Left lung (tissue), 10 donors: ENCODE results near the gene GIPC2. TPM values are rescaled to one million over a fixed set of nuclear protein-coding genes. Genes with fewer than 3 reads are reported as not detected.
"Not testable (repeated sequence)": the region's sequence is repeated elsewhere in the genome, so short reads cannot be mapped to it uniquely, and the experiment has no call there.

Experiments used
- ATAC-seq: fragments of 200-7000 bp; cut with Tn5 transposase; one replicate; pipeline ENCODE4 v1.9.1; 2020; ENCODE audit warnings: moderate library complexity
- DNase-seq, 4 donors: peaks; one replicate each; pipeline ENCODE4 v3.0.0-alpha.2; 2013 to 2020
- H3K27ac ChIP-seq, 2 donors: fragments of 200-600 bp; sonication (generic) in 1 of 2; one replicate each; pipeline versions ENCODE4 v1.5.0 to v1.8.0; 2020 to 2021
- H3K27me3 ChIP-seq, 2 donors: fragments of 200-600 bp; sonication (generic) in 1 of 2; one replicate each; pipeline versions ENCODE4 v1.5.0 to v1.8.0; 2020 to 2021
- H3K36me3 ChIP-seq, 2 donors: fragments of 200-600 bp; sonication (generic) in 1 of 2; one replicate each; pipeline versions ENCODE4 v1.5.0 to v1.8.0; 2020 to 2021
- H3K4me1 ChIP-seq, 2 donors: fragments of 200-600 bp; one replicate each; pipeline ENCODE4 v1.8.0; 2021
- H3K4me3 ChIP-seq, 2 donors: fragments of 200-600 bp; sonication (generic) in 1 of 2; one replicate each; pipeline versions ENCODE4 v1.5.0 to v1.8.0; 2020 to 2021; ENCODE audit warnings: mild to moderate bottlenecking in 1 of 2
- H3K9me3 ChIP-seq, 2 donors: fragments of 200-600 bp; sonication (generic) in 1 of 2; one replicate each; pipeline versions ENCODE4 v1.5.0 to v1.8.0; 2020 to 2021
- CTCF ChIP-seq, 2 donors: fragments of 200-600 bp; sonication (generic) in 1 of 2; IDR thresholded peaks; one replicate each; pipeline versions ENCODE4 v1.5.0 to v1.8.0; 2021; ENCODE audit warnings: antibody characterized with exemption in 2 of 2
- intact Hi-C, 2 donors: fragments of 100-400 bp; cut with DNase I; formaldehyde crosslinking; loops; one replicate each; pipeline versions ENCODE4 v1.11.2 to v1.14.2; 2022
- polyA plus RNA-seq, 6 donors: library from polyadenylated mRNA; unstranded; fragments of 120-200 nt; gene quantifications; one replicate each; pipeline ENCODE4 v1.2.1, GENCODE V29; 2013; ENCODE audit not compliant: insufficient read length in 6 of 6
- total RNA-seq, 2 donors: library from RNA; stranded (reverse); fragmentation: NEBNext Ultra II Directional; extraction: Animal tissue kit (Norgen Biotek cat#: 25700); gene quantifications; one replicate each; pipeline ENCODE4 v1.2.1, GENCODE V29; 2021
- donor health status: DM: no; HTN: yes; CAD: no.
- donor health status: DM: no; HTN: no; CAD: no.

Gene GIPC2
- total and polyA plus RNA-seq, 8 donors: 0.46 to 2.2 (median 0.83) TPM

GRCh38 chr1:78061825-78062523, 16.2 kb downstream of the GIPC2 start:
- no peaks in the 10 kb centered on the region for H3K9me3 ChIP-seq
- H3K4me1 ChIP-seq: no peaks in the 10 kb centered on the region
- ATAC-seq (peak; percentile 89), DNase-seq (no peak)
- no peak for TF ChIP-seq CTCF (IDR thresholded peaks at IDR 0.05)
- no peaks in the 10 kb centered on the region for H3K27me3 ChIP-seq
- no peak overlapping the region for H3K27ac ChIP-seq
- H3K4me3 ChIP-seq: no peak overlapping the region
- intact Hi-C loops: no loop called here
- H3K36me3 ChIP-seq: no peaks in the 10 kb centered on the region

DNA sequence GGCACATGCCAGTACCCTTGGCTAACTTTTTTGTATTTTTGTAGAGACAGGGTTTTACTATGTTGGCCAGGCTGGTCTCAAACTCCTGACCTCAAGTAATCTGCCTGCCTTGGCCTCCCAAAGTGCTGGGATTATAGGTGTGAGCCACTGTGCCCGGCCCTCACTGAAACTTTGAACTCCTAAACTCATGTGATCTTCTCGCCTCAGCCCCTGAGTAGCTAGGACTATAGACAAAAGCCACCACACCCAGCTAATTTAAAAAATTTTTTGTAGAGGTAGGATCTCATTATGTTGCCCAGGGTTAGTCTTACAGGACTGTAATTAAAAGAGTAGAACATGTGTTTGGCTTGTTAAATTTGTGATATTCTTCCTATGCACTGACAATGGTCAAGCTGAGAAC, 19.1 kb downstream of the GIPC2 start:
- ATAC-seq, H3K27ac ChIP-seq, H3K36me3 ChIP-seq, H3K4me1 ChIP-seq, intact Hi-C loops, DNase-seq, H3K27me3 ChIP-seq, H3K4me3 ChIP-seq, H3K9me3 ChIP-seq: not testable (repeated sequence)

GRCh38 chr1:78068681-78069283, 23.0 kb downstream of the GIPC2 start:
- Histone ChIP-seq H3K27ac (no peak overlapping the region), H3K9me3 (no peaks in the 10 kb centered on the region), H3K4me1 (no peaks in the 10 kb centered on the region), H3K4me3 (no peak overlapping the region), H3K27me3 (no peaks in the 10 kb centered on the region), H3K36me3 (no peaks in the 10 kb centered on the region)
- TF ChIP-seq CTCF (IDR thresholded peaks at IDR 0.05): no peak
- ATAC-seq (no peak), DNase-seq (no peak)
- intact Hi-C loops: no loop called here

GRCh38 chr1:78069784-78070183, 24.0 kb downstream of the GIPC2 start:
- Histone ChIP-seq H3K27ac (no peak overlapping the region), H3K27me3 (no peaks in the 10 kb centered on the region), H3K4me1 (no peaks in the 10 kb centered on the region), H3K9me3 (no peaks in the 10 kb centered on the region), H3K36me3 (no peaks in the 10 kb centered on the region), H3K4me3 (no peak overlapping the region)
- TF ChIP-seq CTCF (IDR thresholded peaks at IDR 0.05): no peak
- DNase-seq: no peak
- intact Hi-C loops: no loop called here
- no peak for ATAC-seq

GRCh38 chr1:78070210-78070609, 24.4 kb downstream of the GIPC2 start:
- TF ChIP-seq CTCF (IDR thresholded peaks at IDR 0.05): no peak
- H3K27ac ChIP-seq: no peak overlapping the region
- DNase-seq: no peak
- no peaks in the 10 kb centered on the region for H3K27me3 ChIP-seq
- H3K9me3 ChIP-seq: no peaks in the 10 kb centered on the region
- no peak for ATAC-seq
- no peaks in the 10 kb centered on the region for H3K36me3 ChIP-seq
- intact Hi-C loops: no loop called here
- no peaks in the 10 kb centered on the region for H3K4me1 ChIP-seq
- no peak overlapping the region for H3K4me3 ChIP-seq
